ENCODE measurements around the gene SLC1A2. TPM values are rescaled to one million over a fixed set of nuclear protein-coding genes. Genes with fewer than 3 reads are reported as not detected.

SLC1A2 gene
- total RNA-seq, 4 donors from 2014 or later, result 0.17 to 0.69 (median 0.37) TPM

GRCh38 chr11:35218956-35219355, 200.4 kb downstream of the SLC1A2 start:
- peaks cover 21 to 91% (median 47%) of the 10 kb centered on the region in 4 donors for H3K36me3 ChIP-seq
- no peak for TF ChIP-seq POLR2A (IDR thresholded peaks at IDR 0.05; ENCODE audit: low read depth)
- TF ChIP-seq POLR2AphosphoS5 (IDR thresholded peaks at IDR 0.05), result peak in 1 of 2 donors; percentile 14
- H3K9me3 ChIP-seq, result no peaks in the 10 kb centered on the region
- no peak for DNase-seq (ENCODE audit: extremely low spot score)
- H3K4me3 ChIP-seq, result no peak overlapping the region
- WGBS, result 71% methylated on average over 1 of the region's 1 CpG
- intact Hi-C loops (cut with DNase I), result no loop called here
- peak overlapping the region; percentile 11 to 63 (median 52) for H3K27ac ChIP-seq (replicated peaks in 1 of 4)
- no peaks in the 10 kb centered on the region for H3K27me3 ChIP-seq
- H3K4me1 ChIP-seq, result peaks cover 7 to 72% (median 61%) of the 10 kb centered on the region in 4 donors

- Histone ChIP-seq H3K4me3 (no peak overlapping the region), H3K9me3 (no peaks in the 10 kb centered on the region), H3K27ac (replicated peaks in 1 of 4) (peak overlapping the region in 3 of 4 donors; percentile 14 to 63 (median 49)), H3K4me1 (peaks cover 7 to 71% (median 56%) of the 10 kb centered on the region in 4 donors), H3K36me3 (peaks cover 21 to 72% (median 40%) of the 10 kb centered on the region in 4 donors), H3K27me3 (no peaks in the 10 kb centered on the region)
- intact Hi-C loops (cut with DNase I), result no loop called here
- TF ChIP-seq CTCF (IDR thresholded peaks at IDR 0.05), result no peak
- 50% methylated on average over 3 of the region's 3 CpGs for WGBS
- DNase-seq (ENCODE audit: extremely low spot score), result no peak
These were observed 202.2 kb downstream of the SLC1A2 start for GRCh38 chr11:35216962-35217678.

- intact Hi-C loops (cut with DNase I), result no loop called here
- Histone ChIP-seq H3K4me3 (no peak overlapping the region), H3K4me1 (peaks cover 7 to 63% (median 53%) of the 10 kb centered on the region in 4 donors), H3K36me3 (peaks cover 12 to 68% (median 30%) of the 10 kb centered on the region in 4 donors), H3K9me3 (no peaks in the 10 kb centered on the region), H3K27me3 (no peaks in the 10 kb centered on the region), H3K27ac (replicated peaks in 1 of 4) (peak overlapping the region in 1 of 4 donors; percentile 11)
- no peak for DNase-seq (ENCODE audit: extremely low spot score)
- TF ChIP-seq POLR2A (IDR thresholded peaks at IDR 0.05; ENCODE audit: low read depth) (no peak), CTCF (IDR thresholded peaks at IDR 0.05) (no peak), EP300 (IDR thresholded peaks at IDR 0.05) (no peak), POLR2AphosphoS5 (IDR thresholded peaks at IDR 0.05) (no peak)
These were observed 203.4 kb downstream of the SLC1A2 start for GRCh38 chr11:35215945-35216344.

- no peak overlapping the region for H3K27ac ChIP-seq (replicated peaks in 1 of 4)
These were observed 204.6 kb downstream of the SLC1A2 start for GRCh38 chr11:35214792-35215193.

More at GRCh38 chr11:35214792-35215193, 204.6 kb downstream of the SLC1A2 start:
- no peak for DNase-seq (ENCODE audit: extremely low spot score)
- Histone ChIP-seq H3K4me1 (peaks cover 7 to 62% (median 51%) of the 10 kb centered on the region in 4 donors), H3K9me3 (peaks cover 0 to 6% (median 0%) of the 10 kb centered on the region in 4 donors), H3K27me3 (no peaks in the 10 kb centered on the region), H3K36me3 (peaks cover 8 to 67% (median 25%) of the 10 kb centered on the region in 4 donors), H3K4me3 (no peak overlapping the region)
- intact Hi-C loops (cut with DNase I), result no loop called here
- TF ChIP-seq CTCF (IDR thresholded peaks at IDR 0.05) (no peak), POLR2A (IDR thresholded peaks at IDR 0.05; ENCODE audit: low read depth) (no peak), POLR2AphosphoS5 (IDR thresholded peaks at IDR 0.05) (no peak), EP300 (IDR thresholded peaks at IDR 0.05) (no peak)
- 40% methylated on average over 1 of the region's 1 CpG for WGBS
